ENCODE data around the gene PRSS23.
"Not testable (repeated sequence)": the region's sequence is repeated elsewhere in the genome, so short reads cannot be mapped to it uniquely, and the experiment has no call there.

Gene PRSS23

DNA sequence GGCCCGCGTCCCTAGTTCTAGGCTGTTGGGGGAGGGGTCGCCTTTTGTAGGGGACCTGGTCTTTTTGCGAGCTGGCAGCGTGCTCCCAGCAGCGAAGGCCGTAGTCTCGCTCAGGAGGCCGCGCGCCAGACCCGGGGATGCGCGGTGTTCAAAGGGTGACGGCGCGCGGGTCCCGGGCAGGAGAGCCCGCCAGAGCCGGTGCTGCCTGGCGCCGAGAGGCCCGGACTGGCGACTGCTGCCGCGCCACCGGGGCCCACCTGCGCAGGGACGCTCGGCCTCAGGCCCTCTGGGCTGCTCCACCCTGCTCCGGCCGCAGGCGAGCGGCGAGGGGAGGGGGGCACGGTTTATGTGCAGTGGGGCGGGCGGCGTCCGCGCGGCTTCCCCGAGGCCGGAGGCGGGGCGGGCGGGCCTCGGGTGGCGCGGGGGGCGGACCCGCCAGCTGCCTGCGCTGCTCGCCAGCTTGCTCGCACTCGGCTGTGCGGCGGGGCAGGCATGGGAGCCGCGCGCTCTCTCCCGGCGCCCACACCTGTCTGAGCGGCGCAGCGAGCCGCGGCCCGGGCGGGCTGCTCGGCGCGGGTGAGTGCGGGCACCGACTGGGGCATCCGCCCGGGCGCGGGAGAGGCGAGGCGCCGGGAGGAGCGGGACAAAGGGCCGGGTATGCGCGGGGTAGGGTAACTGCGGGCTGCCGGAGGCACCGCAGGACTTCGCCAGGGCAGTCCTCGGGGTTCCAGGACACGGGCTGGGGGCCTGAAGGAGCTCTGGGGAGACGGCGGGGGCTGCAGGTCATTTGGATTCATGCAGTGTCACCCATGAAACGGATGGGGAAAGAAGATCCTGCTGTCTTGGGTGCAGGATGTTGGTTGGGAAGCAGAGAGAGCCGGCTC is at the start of gene PRSS23:
Gene PRSS23 (plus strand): TSS at position 467 of the 884 bp plus-strand sequence. CDS start 7,102 bp downstream, outside the sequence.
- DNase-seq: no peak

DNA sequence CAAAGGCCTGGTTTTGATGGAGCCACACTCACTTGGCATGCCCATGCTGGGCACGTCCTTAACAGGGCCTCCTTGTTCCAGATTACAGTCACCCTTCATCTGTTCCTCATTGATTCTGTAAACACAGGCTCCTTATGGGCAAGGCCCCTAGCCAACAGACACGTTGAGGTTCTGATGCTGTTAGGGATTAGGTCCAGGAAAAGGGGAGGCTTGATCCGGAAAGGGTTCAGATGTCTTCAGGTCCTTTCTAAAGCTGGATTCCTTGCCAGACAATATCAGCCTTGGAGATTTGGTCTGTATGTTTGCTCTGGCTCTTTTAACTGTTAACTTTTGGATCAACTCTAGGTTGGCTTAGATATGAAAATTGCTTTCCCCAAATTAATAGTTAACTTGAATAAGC is 46.9 kb upstream of the PRSS23 start:
- DNase-seq: no peak

GRCh38 chr11:86755146-86755545 is 45.2 kb upstream of the PRSS23 start:
- no peak for DNase-seq

DNA sequence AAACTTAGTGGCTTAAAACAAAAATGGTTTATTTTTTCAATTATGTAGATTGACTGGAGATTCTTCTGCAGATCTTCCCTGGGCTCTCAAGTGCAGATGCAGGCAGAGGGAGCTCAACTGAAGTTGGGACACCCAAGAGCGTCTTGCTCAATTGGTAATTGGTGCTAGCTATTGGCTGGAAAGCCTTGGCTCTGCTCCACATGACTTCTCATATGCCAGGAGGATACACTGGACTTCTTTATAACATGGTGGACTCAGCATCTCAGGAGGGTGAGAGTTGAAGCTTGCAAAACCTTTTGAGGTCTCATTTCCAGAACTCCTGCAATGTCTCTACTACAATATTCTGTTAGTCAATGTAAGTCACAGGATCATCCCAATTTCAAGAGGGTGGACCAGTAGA is 42.2 kb upstream of the PRSS23 start:
- no peak for DNase-seq

DNA sequence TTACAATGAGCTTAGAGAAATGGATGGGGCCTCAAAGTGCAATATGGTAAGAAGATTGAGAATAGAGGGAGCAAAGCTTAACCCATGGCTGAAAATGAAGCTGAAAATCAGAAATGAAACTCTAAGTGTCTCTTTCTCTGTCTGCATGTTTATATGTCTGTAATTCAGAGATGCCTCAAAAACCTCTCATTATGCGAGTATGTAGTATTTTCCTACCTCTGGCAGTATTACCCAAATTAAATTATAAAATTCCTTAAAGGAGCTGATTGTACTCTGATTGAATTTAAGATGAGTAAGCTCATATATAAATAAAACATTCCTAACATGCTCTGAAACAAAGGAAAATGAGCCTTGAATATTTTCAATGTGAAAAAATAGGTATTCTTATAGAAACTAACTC is 39.8 kb upstream of the PRSS23 start:
- DNase-seq: no peak

GRCh38 chr11:86761978-86762377 is 38.4 kb upstream of the PRSS23 start:
- DNase-seq: no peak

DNA sequence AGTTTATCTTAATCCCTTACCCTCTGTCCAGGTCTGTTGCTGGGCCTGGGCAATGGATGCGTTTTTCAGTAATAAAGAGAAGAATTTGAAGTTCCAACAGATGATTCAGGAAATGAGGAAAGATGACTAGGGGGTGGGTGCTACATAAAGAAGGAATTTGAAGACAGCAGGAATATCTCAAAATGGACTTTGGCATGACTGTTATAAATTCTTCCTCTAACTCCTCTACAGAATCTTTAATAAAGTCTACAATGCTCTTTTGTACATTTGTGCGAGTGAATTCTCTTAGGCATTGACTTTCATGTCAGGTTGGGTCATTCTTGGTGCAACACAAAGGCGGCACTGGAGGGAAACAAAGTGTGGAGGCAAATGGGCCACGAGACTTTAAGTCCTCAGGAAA is 35.1 kb upstream of the PRSS23 start:
- no peak for DNase-seq

DNA sequence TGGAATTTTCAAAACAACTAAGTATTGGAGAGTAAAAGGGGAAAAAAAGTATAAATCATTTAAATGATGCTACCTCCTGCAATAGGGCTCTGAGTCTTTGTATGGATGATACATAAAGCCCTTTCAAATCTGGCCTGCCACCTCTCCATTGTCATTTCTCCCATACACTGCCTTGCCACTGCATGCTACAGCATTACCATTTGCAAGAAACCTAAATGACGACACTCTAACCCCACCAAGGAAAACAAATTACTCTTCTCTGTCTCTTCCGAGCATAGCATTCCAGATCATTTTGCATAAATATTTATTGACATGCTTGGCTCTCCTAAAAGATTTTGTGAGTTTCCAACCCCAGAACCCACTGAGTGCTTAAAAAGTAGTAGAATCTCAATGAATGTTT is 34.5 kb upstream of the PRSS23 start:
- DNase-seq: no peak

DNA sequence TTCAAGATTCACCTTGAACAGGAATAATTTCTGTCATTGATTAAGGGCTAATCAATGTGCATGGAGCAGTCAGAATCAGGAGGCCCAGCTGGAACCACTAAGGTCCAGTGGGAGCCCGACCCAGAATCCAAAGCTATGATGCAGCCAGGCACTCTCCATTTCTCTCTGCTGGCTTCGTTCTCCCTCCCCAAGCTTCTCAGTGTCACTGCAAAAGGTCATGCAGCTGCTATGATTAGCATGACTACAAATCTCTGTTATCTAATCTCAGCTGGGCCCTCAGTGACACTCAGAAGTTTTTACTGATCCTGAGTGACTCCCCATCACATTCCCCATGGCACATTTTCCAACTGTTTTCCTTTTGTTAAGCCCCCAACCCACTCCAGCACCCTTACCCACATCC is 31.1 kb upstream of the PRSS23 start:
- no peak for DNase-seq

- DNase-seq: not testable (repeated sequence)
These were observed 29.8 kb upstream of the PRSS23 start for GRCh38 chr11:86770473-86771027.

DNA sequence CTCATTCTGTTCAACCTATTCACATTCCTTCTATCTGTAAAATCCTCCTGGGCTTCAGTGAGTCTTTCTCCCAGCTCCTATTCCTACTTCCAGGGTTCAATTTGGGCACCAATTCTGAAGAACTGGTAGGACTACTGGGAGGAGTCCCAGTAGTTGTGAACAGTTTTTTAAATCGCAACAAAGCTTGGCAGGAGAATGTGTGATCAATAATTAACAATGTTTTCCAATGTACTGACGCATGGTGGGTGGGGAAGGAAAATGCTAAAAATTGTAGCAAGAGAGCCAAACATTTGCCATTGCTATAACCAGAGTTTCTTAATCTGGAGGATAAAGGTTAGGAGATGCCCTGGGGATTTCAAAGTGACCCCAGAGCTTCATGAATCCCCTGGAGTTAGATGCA is 27.3 kb upstream of the PRSS23 start:
- no peak for DNase-seq

GRCh38 chr11:86773513-86774252 is 26.7 kb upstream of the PRSS23 start:
- DNase-seq: no peak

DNA sequence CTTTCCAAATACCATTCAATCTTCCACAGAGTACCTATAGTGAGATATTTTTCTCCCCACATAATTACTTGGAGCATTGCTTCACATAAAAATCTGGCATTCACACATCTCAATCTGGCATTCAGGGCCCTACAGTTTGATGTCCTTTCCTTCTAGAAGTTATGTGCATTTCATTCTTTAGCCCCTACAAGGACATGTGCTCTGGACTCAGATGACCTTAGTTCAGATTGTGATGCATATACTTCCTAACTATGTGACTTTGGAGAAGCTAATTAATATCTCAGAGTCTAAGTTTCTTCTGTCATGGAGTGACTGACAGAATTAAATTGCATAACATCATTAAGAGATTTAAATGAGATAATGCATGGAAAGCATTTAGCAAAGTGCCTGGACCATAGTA is 25.9 kb upstream of the PRSS23 start:
- DNase-seq: no peak

GRCh38 chr11:86775361-86775760 is 25.0 kb upstream of the PRSS23 start:
- DNase-seq: no peak

GRCh38 chr11:86781546-86781945 is 18.8 kb upstream of the PRSS23 start:
- DNase-seq: no peak

GRCh38 chr11:86782742-86783141 is 17.6 kb upstream of the PRSS23 start:
- no peak for DNase-seq

DNA sequence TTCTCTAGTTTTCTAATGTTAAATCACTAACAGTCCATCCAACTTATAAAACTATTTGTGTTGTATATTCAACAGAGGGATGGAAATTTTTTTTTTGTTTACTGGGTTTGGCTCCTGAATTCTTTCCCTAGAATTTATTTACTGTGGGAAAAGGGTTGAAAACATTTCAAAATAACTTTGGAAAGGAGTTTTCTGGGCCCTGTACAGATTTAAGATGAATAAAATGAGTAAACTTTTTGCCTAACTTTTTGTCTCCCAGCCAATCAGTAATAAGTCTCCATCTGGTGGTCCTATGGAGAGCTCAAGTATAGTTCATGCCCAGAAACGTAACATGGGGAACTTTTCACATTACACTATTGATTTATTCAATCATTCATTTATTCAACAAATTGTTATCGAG is 16.7 kb upstream of the PRSS23 start:
- DNase-seq: no peak

DNA sequence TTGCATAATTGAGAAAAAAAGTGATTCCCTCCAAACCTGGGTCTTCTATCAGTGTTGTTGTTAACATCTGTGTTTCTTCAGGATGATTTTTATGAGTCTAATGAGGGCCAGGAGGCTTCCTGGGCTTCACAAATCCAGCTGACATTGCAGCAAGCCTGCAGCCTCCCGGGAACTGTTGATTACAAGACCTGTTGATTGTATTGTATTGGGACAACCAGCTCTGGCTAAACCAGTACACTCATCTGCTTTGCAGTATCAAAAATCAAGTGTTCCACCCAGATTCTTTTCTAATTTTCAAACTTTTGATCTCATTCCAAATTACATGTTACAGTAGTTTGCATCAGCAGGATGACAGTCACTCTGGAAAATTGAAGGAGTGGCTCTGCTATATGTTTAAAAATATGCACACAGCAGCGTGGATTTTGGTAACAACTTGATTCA is 16.1 kb upstream of the PRSS23 start:
- DNase-seq: no peak

DNA sequence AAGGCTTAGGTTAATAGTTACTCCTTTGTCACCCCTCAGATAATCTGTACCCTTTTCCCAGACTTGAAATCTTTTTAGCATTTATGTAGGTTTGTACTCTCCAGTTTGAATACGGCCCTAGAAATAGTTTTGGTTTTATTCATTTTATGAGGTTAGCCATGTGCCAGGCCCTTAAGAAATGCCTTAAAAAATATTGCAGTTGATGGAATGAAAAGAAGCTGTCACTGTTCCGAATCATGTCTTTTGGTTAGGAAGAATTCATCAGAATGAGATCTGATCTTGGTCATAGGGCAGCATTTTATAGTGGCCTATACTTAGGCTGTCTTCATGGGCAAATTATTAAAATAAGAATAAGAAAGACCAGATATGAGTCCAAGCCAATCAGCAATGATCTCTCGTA is 14.8 kb upstream of the PRSS23 start:
- no peak for DNase-seq

- no peak for DNase-seq
These were observed 13.3 kb upstream of the PRSS23 start for GRCh38 chr11:86787018-86787536.

DNA sequence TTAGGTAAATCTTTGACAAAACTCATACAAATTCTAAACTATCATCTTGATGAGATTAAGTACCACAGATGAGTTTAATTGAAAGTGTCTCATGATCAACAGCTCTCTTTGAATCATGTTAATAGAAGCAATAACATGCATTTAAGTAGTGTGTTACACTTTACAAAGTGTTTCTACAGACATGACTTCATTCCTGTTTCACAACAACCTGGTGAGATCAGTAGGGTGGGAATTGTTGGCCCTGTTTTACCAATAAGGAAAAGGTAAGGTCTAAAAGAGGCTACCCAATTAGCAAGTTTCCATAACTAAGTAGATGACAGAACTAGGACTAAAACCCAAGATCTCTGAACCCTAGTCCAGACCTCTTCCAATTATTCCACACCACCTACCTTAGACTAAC is 12.7 kb upstream of the PRSS23 start:
- no peak for DNase-seq

GRCh38 chr11:86790195-86790725 is 10.1 kb upstream of the PRSS23 start:
- no peak for DNase-seq
